Measurements from ENCODE around the gene OR5T2.
"Not testable (repeated sequence)": the region's sequence is repeated elsewhere in the genome, so short reads cannot be mapped to it uniquely, and the experiment has no call there.

The OR5T2 gene

DNA sequence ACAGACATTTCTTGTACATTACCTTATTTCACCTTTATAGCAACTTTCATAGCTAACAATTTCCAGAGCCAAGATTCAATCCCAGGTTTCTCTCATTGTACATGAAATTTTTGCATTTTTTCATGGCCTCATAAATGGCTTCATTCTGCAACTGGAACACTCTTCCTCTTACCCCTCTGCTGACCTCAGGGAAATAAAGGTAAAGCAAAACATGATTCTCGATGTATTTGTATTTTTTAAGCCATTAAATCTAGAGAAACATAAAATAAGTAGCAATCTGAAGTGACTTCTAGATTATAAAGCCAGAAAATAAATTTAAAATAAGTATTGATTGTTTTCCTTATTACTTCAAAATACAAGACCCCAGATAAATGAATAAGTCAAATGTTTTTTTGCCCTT is at the start of gene OR5T2:
Gene OR5T2 (minus strand): TSS at position 101 of the 400 bp plus-strand sequence. CDS start 1,193 bp downstream, outside the sequence.
- DNase-seq, result no peak

DNA sequence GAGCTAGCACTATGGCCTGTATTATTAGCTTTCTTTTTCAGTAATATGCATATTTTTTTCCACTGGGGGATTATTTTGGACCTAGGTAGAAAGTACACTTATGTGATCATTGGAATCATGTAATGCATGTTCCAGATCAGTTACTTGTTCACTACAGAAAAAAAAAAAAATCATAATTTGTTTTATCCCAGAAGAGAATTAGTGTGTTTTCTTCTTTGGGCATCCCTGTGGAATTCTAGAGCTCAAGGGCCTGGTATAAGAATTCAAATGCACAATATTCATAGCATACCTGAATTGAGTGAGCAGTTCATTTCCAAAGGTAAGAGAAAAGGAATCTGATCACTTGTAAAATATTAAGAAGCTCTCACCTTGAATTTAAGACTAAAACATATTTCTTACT is 39.8 kb upstream of the OR5T2 start, which contains the start of gene OR5T1:
Gene OR5T1 (plus strand): TSS at position 301 of the 400 bp plus-strand sequence. CDS start 1,485 bp downstream, outside the sequence.
- DNase-seq, result no peak

DNA sequence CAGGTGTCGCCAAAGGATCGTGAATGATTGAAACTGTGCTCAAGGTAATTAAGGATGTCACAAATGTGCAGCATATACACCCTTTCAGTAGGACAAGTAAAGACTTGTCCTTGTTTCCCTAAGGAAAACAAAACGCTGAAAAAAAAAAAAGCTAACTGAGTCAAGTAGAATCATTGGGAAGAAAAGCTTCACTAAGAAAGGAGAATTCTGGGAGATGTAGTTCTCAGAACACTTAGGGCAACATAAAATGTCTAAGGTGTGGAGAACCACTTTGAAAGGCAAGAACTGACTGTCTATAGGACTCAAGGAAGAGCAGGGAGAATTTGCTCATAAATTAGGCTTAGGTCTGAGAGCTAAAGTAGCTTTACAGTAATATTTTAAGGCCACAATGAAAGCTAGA is 37.0 kb upstream of the OR5T2 start:
- no peak for DNase-seq

DNA sequence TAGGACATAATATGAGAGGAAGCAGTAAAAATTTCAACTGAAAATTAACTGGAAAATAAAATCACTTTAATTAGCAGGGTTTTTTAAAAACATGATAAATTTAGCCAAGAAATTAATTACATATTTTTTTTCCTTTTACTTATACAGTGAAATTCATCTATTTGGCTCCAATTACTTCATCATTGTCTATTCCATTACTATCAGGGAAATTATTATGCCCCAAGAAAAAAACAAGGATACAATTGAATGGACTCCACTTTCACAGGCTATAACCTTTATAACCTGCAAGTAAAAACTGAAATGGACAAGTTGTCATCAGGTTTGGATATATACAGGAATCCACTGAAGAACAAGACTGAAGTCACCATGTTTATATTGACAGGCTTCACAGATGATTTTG is 17.9 kb upstream of the OR5T2 start, which contains the start of gene OR5T3:
Gene OR5T3 (plus strand): TSS at position 301 of the 400 bp plus-strand sequence. CDS start 0 bp downstream, at position 301.
- DNase-seq, result no peak

DNA sequence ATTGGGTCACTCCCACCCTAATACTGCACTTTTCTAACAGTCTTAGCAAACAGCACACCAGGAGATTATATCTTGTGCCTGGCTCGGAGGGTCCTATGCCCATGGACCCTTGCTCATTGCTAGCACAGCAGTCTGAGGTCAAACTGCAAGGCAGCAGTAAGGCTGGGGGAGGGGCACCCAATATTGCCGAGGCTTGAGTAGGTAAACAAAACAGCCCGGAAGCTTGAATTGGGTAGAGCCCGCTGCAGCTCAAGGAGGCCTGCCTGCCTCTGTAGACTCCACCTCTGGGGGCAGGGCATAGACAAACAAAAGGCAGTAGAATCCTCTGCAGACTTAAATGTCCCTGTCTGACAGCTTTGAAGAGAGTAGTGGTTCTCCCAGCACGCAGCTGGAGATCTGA is 14.3 kb downstream of the OR5T2 start:
- DNase-seq, result not testable (repeated sequence)

DNA sequence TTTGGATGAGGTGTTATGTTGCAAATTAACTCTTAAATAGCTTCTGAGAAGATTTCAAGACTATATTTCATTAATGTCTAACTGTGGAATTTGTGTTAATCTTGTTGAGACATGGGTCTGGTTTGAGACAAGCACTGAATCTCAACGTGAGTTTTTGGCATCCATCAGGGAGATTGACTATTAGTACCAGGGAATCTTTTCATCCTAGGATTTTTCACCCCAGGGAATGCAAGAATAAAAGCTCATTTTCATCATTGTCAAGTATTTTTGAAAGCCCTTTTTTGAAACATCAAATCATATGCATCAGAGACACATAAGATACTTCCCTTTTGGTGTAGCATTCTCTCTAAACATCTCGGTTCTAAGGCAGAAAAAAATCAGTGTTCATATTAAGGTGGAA is 19.5 kb downstream of the OR5T2 start:
- DNase-seq, result no peak

DNA sequence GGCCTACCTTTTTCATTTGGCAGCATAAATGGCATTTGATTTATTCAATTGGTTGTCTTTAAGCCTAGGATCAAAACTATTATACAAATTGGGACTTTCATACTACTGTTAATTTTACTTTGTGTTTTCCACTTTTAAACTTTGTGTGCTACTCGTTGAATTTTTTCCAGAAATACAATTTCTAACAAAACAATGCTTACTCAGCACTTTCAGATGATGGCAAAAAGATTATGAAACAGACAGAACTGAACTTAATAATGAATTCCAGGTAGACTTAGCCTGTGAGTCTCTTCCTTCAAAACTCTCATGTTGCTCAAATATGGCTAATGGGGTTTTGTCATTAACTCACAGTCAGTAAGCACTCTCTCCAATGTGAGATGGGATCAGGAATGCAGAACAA is 26.3 kb downstream of the OR5T2 start:
- DNase-seq, result no peak

DNA sequence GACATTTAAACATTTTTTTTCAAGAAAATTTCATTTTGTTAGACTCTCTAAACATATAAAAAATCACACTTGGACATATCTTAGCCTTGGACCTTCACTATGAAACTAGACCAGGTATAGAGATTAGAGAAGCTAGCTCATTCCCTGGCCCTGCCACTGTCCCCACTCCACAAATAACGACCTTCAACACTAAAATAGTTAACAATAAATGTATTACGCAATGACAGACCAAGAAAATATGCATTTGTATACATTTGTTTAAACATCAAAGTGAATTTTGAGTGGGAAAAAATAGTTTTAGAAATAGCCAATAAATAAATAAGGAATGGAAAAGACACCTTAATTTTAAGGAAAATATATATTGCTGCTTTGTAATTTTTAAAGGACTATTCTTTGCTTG is 36.7 kb downstream of the OR5T2 start:
- DNase-seq, result no peak

DNA sequence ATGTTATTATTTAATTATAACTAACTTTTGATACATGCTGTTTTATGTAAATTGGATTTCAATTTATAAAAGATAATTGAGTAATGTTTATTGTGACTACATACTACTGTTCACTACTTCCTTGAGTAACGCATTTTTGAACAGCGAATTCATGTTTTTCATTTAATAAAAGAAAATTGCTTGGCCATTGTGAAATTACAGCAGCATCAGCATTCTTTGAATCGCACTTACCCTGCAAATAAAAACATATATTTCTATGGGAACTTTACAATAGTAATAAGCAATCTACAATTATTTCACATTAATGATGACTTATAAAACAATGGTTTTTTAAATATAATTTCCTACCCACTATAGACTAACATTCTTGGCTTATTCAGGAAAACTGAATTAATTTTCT is 37.4 kb downstream of the OR5T2 start:
- no peak for DNase-seq

DNA sequence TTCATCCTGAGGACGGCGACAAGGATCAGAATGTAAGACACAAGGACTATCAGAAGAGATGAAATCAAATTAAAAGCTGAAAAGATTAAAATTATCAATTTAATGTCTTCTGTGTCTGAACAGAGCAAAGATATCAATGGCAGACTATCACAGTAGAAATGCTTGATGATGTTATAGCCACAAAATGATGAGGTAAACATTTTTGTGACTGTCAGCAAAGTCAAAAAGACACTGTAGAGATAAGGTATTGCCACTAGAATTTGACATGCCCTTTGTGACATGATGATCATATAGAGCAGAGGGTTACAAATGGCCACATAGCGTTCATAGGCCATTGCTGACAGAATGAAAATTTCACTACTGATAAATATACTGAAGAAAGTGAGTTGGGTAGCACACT is 45.5 kb downstream of the OR5T2 start:
- DNase-seq, result no peak

DNA sequence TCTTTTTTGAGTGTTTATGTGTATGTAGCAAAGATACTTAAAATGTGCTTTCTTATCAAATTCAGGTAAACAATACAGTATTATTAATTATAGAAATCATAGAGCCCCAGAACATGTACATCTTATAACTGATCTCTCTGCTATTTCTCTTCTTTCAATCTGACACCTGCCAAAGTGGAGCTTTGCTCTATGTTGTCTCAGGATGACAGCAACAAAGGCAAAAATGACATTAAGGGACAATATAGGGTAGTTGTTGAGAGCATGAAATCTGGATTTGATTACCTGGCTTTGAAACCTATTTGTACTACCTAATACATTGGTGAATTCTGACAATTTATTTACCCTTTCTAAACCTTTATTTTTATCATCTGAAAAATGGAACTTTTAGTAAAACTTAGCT is 50.6 kb downstream of the OR5T2 start:
- DNase-seq, result no peak
